Measurements from ENCODE around the gene HMGB4.

Gene HMGB4

DNA sequence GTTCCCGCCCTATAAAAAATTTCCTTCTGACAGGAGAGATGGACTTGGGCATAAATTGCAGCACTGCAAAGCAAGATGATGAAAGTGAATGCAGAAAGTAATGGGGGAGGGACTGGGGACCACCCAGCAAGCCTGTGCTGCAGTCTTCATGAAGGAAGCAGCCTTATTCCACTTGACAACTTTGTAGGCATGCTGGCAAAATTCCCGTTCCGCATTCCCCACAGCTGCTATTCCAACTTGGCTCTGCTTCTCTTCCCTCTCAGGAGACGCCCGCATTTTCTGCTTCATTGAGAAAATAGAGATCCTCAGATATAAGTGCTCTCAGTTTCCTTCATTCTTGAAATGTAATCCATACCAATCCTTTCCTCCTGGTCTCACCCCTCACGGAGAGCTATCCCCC is 2.4 kb downstream of the HMGB4 start:
- peaks cover 0 to 7% of the 10 kb centered on the region in 2 donors for H3K27me3 ChIP-seq (ENCODE audit: control insufficient read depth in 1 of 2, insufficient read depth in 2 of 2, low read length in 2 of 2)
- H3K4me3 ChIP-seq (ENCODE audit: low read length in 2 of 2) = no peak overlapping the region
- no peak overlapping the region for H3K27ac ChIP-seq (ENCODE audit: low read length)
- H3K36me3 ChIP-seq (ENCODE audit: control insufficient read depth in 2 of 2, insufficient read depth in 2 of 2, low read length in 2 of 2) = no peaks in the 10 kb centered on the region
- H3K9ac ChIP-seq (ENCODE audit: low read length in 2 of 2) = no peak overlapping the region
- peaks cover 6% of the 10 kb centered on the region in 2 donors for H3K9me3 ChIP-seq (ENCODE audit: control insufficient read depth in 2 of 2, low read length in 2 of 2)
- no peaks in the 10 kb centered on the region for H3K4me1 ChIP-seq (ENCODE audit: control insufficient read depth, insufficient read depth, low read length)

DNA sequence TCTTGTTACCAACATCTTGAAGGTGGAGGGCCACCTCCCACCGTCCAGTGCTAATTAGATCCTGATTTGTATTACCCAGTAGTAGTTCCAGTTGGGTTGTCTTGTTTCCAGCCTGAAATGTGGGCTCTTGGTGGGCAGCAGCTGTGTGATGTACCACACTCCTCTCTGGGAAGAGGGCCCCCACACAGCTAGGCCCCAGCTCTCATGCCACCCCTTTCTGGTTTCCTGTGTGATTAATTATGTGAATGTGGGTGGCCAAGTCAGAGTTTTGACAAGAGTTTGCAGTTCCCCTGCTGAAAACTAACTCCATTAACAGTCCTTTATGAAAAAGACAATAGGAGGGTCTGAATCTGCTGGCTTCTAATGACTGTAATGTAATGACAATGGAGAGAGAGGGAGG is 3.8 kb downstream of the HMGB4 start:
- Histone ChIP-seq H3K4me3 (ENCODE audit: low read length in 2 of 2) (no peak overlapping the region), H3K9ac (ENCODE audit: low read length in 2 of 2) (no peak overlapping the region), H3K36me3 (ENCODE audit: control insufficient read depth in 2 of 2, insufficient read depth in 2 of 2, low read length in 2 of 2) (no peaks in the 10 kb centered on the region), H3K27me3 (ENCODE audit: control insufficient read depth in 1 of 2, insufficient read depth in 2 of 2, low read length in 2 of 2) (peaks cover 0 to 5% of the 10 kb centered on the region in 2 donors), H3K9me3 (ENCODE audit: control insufficient read depth in 2 of 2, low read length in 2 of 2) (peaks cover 6% of the 10 kb centered on the region in 2 donors), H3K27ac (ENCODE audit: low read length) (no peak overlapping the region), H3K4me1 (ENCODE audit: control insufficient read depth, insufficient read depth, low read length) (no peaks in the 10 kb centered on the region)

DNA sequence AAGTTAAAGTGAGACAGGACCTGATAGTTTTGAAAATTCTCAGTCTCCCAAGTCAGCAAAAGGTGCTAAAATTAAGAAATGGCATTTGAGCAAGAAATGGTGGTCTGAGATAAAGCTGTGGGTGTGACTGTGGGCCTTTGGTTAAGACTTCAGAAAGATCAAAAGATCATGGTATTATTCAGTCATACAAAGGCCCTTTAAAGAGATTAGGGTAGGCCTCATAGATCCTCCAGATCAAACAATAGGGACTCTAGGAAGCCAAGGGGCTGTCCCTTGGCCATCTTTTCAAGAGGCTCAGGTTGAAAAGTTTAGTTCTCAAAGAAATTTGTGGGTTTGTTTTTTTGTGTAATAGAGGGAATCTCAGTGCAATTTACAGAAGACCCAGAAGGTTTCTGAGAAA is 8.4 kb downstream of the HMGB4 start:
- H3K27me3 ChIP-seq (ENCODE audit: control insufficient read depth in 1 of 2, insufficient read depth in 2 of 2, low read length in 2 of 2) = peaks cover 0 to 2% of the 10 kb centered on the region in 2 donors
- H3K4me1 ChIP-seq (ENCODE audit: control insufficient read depth, insufficient read depth, low read length) = no peaks in the 10 kb centered on the region
- H3K9ac ChIP-seq (ENCODE audit: low read length in 2 of 2) = no peak overlapping the region
- no peak overlapping the region for H3K27ac ChIP-seq (ENCODE audit: low read length)
- peaks cover 0 to under 1% of the 10 kb centered on the region in 2 donors for H3K9me3 ChIP-seq (ENCODE audit: control insufficient read depth in 2 of 2, low read length in 2 of 2)
- no peaks in the 10 kb centered on the region for H3K36me3 ChIP-seq (ENCODE audit: control insufficient read depth in 2 of 2, insufficient read depth in 2 of 2, low read length in 2 of 2)
- H3K4me3 ChIP-seq (ENCODE audit: low read length in 2 of 2) = no peak overlapping the region

DNA sequence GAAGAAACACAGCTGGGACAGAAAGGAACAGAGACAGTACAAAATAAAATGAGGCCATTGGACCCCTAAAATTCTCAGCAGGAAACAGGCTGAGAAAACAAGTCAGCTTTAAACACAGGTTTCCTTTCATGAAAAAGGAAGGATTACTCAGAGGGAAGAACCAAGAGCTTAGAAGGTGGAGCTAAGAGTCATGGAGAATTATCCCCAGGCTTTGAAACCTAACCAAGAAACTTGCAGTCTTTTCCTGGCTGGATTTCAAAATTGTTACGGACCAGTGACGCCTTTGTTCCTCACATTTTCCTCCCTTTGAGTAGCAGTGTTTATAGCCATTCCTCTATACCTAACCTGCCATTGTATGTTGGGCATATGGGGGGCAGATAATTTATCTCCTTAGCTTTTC is 8.8 kb downstream of the HMGB4 start:
- Histone ChIP-seq H3K27ac (ENCODE audit: low read length) (no peak overlapping the region), H3K9ac (ENCODE audit: low read length in 2 of 2) (no peak overlapping the region), H3K9me3 (ENCODE audit: control insufficient read depth in 2 of 2, low read length in 2 of 2) (no peaks in the 10 kb centered on the region), H3K27me3 (ENCODE audit: control insufficient read depth in 1 of 2, insufficient read depth in 2 of 2, low read length in 2 of 2) (peaks cover 0 to 2% of the 10 kb centered on the region in 2 donors), H3K4me3 (ENCODE audit: low read length in 2 of 2) (no peak overlapping the region), H3K4me1 (ENCODE audit: control insufficient read depth, insufficient read depth, low read length) (no peaks in the 10 kb centered on the region), H3K36me3 (ENCODE audit: control insufficient read depth in 2 of 2, insufficient read depth in 2 of 2, low read length in 2 of 2) (no peaks in the 10 kb centered on the region)

DNA sequence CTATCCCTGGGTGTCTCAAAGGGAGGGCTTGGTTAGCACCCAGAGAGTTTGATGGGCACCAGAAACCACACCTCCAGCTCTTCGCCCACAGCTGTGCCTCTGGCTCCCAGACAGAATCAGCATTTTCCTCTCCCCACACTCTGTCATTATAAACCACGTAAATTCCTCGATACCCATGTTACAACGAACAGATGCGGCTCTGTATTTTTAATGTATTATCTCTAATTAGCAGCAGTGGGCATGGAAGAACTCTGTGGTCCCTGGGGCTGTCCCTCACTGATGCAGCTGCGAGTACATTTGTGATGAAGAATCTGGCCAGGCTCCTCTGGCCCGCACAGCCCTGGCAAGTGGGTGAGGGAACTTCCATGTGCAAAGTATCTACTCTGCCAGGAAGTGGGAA is 10.8 kb downstream of the HMGB4 start:
- Histone ChIP-seq H3K36me3 (ENCODE audit: control insufficient read depth in 2 of 2, insufficient read depth in 2 of 2, low read length in 2 of 2) (no peaks in the 10 kb centered on the region), H3K4me1 (ENCODE audit: control insufficient read depth, insufficient read depth, low read length) (no peaks in the 10 kb centered on the region), H3K27me3 (ENCODE audit: control insufficient read depth in 1 of 2, insufficient read depth in 2 of 2, low read length in 2 of 2) (peaks cover 0 to 6% of the 10 kb centered on the region in 2 donors), H3K4me3 (ENCODE audit: low read length in 2 of 2) (no peak overlapping the region), H3K9ac (ENCODE audit: low read length in 2 of 2) (no peak overlapping the region), H3K9me3 (ENCODE audit: control insufficient read depth in 2 of 2, low read length in 2 of 2) (no peaks in the 10 kb centered on the region), H3K27ac (ENCODE audit: low read length) (no peak overlapping the region)

DNA sequence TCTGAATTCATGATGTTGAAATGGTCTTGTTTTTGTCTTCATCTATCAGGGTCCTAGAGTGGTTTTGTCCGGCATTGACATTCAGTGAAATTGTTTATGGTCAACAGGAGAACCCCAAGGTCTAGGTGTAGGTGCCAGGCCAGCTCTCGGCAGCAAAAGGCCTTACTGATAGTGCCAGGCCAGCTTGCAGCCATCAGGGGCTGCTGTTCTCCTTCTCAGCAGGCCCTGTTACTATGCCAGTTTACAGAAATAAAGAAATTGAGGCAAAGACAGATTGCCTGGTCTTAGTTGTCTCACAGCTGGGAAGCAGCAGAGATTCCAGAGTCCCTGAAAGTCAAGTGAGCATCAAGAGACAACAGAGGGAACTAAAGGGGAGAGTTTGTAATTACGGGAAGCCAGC is 12.0 kb downstream of the HMGB4 start:
- Histone ChIP-seq H3K9me3 (ENCODE audit: control insufficient read depth in 2 of 2, low read length in 2 of 2) (no peaks in the 10 kb centered on the region), H3K36me3 (ENCODE audit: control insufficient read depth in 2 of 2, insufficient read depth in 2 of 2, low read length in 2 of 2) (no peaks in the 10 kb centered on the region), H3K27ac (ENCODE audit: low read length) (no peak overlapping the region), H3K27me3 (ENCODE audit: control insufficient read depth in 1 of 2, insufficient read depth in 2 of 2, low read length in 2 of 2) (peaks cover 0 to 5% of the 10 kb centered on the region in 2 donors), H3K4me3 (ENCODE audit: low read length in 2 of 2) (no peak overlapping the region), H3K4me1 (ENCODE audit: control insufficient read depth, insufficient read depth, low read length) (no peaks in the 10 kb centered on the region), H3K9ac (ENCODE audit: low read length in 2 of 2) (no peak overlapping the region)

DNA sequence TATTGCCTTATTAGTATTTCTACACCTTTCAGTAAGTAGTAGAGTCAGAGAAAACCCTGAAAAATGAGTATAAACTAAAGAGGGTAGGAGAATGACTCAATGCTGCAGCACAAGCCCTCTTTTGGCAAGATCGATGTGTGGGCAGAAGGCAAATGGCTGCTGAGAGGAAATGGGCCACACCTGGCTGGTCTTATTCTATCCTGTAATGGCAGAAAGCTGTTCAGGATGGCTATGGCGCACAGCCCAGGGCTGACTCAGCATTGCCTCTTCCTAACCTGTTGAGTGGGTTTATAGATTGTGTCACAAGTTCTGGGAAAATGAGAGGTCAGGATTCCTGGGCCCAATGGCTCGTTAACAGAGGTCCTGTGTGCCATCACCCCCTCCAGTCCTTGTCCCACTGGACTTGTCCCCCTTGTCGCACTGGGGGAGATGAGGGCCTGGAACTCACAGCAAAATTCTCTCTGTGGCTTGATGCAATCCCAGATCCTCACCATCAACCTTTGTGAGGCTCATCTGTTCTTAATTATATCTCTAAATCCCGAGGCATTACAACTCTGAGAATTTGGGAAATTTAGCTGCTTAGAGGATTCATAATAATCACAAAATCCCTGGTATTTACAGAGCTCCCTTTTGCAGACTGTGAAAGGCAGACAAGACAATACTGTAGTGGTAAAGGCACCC is 13.2 kb downstream of the HMGB4 start:
- H3K4me3 ChIP-seq (ENCODE audit: low read length in 2 of 2) = no peak overlapping the region
- no peaks in the 10 kb centered on the region for H3K4me1 ChIP-seq (ENCODE audit: control insufficient read depth, insufficient read depth, low read length)
- peaks cover 0 to 5% of the 10 kb centered on the region in 2 donors for H3K27me3 ChIP-seq (ENCODE audit: control insufficient read depth in 1 of 2, insufficient read depth in 2 of 2, low read length in 2 of 2)
- no peak overlapping the region for H3K9ac ChIP-seq (ENCODE audit: low read length in 2 of 2)
- H3K36me3 ChIP-seq (ENCODE audit: control insufficient read depth in 2 of 2, insufficient read depth in 2 of 2, low read length in 2 of 2) = no peaks in the 10 kb centered on the region
- H3K9me3 ChIP-seq (ENCODE audit: control insufficient read depth in 2 of 2, low read length in 2 of 2) = no peaks in the 10 kb centered on the region
- no peak overlapping the region for H3K27ac ChIP-seq (ENCODE audit: low read length)

DNA sequence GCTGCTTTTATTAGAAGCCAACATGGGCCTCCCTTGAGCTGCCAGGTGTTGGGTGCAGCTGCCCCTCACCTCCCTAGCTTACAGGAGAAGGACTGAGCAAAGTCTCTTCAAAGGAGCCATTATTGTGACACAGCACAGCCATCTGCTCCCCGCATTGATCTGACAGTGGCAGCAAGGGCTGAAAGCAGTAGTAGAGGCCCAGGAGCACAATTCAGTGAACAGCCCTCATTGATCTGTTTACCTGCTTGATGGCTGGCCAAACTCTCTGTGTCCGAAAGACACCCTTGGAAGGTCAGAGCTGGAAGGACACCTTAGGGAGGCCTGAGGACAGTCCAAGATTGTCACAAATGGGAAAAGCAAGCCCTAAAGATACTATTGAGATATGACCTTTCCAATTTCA is 14.5 kb downstream of the HMGB4 start:
- Histone ChIP-seq H3K27ac (ENCODE audit: low read length) (no peak overlapping the region), H3K27me3 (ENCODE audit: control insufficient read depth in 1 of 2, insufficient read depth in 2 of 2, low read length in 2 of 2) (peaks cover 0 to 5% of the 10 kb centered on the region in 2 donors), H3K36me3 (ENCODE audit: control insufficient read depth in 2 of 2, insufficient read depth in 2 of 2, low read length in 2 of 2) (no peaks in the 10 kb centered on the region), H3K4me3 (ENCODE audit: low read length in 2 of 2) (no peak overlapping the region), H3K9ac (ENCODE audit: low read length in 2 of 2) (no peak overlapping the region), H3K4me1 (ENCODE audit: control insufficient read depth, insufficient read depth, low read length) (no peaks in the 10 kb centered on the region), H3K9me3 (ENCODE audit: control insufficient read depth in 2 of 2, low read length in 2 of 2) (no peaks in the 10 kb centered on the region)

DNA sequence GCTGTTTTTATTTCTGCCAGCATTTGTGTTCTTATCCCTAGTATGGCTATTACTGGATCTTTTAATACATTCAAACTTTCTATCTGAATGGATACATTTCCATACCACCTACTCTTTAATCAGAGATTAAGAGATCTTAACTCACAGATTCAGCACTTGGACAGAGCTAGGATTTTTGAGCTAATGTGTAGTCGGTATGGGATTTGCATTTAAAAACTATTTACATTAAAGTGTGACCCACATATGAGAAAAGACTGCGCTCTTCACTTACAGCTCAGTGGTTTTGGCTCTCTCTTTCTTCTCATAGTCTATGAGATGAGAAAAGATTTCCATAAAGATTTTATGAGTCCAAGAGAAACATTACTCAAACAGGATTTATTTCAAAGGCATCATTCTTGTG is 16.4 kb downstream of the HMGB4 start:
- H3K9ac ChIP-seq (ENCODE audit: low read length in 2 of 2) = no peak overlapping the region
- no peak overlapping the region for H3K4me3 ChIP-seq (ENCODE audit: low read length in 2 of 2)
- no peak overlapping the region for H3K27ac ChIP-seq (ENCODE audit: low read length)
- peaks cover 0 to 6% of the 10 kb centered on the region in 2 donors for H3K27me3 ChIP-seq (ENCODE audit: control insufficient read depth in 1 of 2, insufficient read depth in 2 of 2, low read length in 2 of 2)
- H3K36me3 ChIP-seq (ENCODE audit: control insufficient read depth in 2 of 2, insufficient read depth in 2 of 2, low read length in 2 of 2) = no peaks in the 10 kb centered on the region
- H3K4me1 ChIP-seq (ENCODE audit: control insufficient read depth, insufficient read depth, low read length) = no peaks in the 10 kb centered on the region
- H3K9me3 ChIP-seq (ENCODE audit: control insufficient read depth in 2 of 2, low read length in 2 of 2) = no peaks in the 10 kb centered on the region

DNA sequence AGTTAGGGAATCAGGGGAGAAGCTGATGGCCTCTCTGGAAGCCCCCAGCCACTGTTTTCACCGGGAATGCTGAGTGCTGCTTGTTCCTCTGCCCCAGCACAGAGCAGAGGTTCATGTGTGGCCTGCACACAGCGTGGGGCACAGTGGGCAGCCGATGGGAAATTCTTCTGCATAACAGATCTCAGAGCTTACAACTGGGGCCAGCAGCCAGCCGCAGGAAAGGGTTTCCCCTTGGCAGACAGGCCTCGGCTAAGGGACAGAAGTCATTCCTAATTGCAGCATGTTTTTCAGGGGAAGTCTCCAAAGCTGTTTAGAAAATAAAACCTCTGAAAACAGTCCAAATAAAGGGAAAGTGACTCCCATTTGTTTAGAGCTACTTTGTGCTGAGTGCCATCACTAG is 22.6 kb downstream of the HMGB4 start:
- H3K9ac ChIP-seq (ENCODE audit: low read length in 2 of 2) = no peak overlapping the region
- peaks cover 0 to 2% of the 10 kb centered on the region in 2 donors for H3K27me3 ChIP-seq (ENCODE audit: control insufficient read depth in 1 of 2, insufficient read depth in 2 of 2, low read length in 2 of 2)
- no peaks in the 10 kb centered on the region for H3K36me3 ChIP-seq (ENCODE audit: control insufficient read depth in 2 of 2, insufficient read depth in 2 of 2, low read length in 2 of 2)
- H3K4me3 ChIP-seq (ENCODE audit: low read length in 2 of 2) = no peak overlapping the region
- H3K4me1 ChIP-seq (ENCODE audit: control insufficient read depth, insufficient read depth, low read length) = peaks cover 6% of the 10 kb centered on the region
- H3K27ac ChIP-seq (ENCODE audit: low read length) = no peak overlapping the region
- H3K9me3 ChIP-seq (ENCODE audit: control insufficient read depth in 2 of 2, low read length in 2 of 2) = no peaks in the 10 kb centered on the region

DNA sequence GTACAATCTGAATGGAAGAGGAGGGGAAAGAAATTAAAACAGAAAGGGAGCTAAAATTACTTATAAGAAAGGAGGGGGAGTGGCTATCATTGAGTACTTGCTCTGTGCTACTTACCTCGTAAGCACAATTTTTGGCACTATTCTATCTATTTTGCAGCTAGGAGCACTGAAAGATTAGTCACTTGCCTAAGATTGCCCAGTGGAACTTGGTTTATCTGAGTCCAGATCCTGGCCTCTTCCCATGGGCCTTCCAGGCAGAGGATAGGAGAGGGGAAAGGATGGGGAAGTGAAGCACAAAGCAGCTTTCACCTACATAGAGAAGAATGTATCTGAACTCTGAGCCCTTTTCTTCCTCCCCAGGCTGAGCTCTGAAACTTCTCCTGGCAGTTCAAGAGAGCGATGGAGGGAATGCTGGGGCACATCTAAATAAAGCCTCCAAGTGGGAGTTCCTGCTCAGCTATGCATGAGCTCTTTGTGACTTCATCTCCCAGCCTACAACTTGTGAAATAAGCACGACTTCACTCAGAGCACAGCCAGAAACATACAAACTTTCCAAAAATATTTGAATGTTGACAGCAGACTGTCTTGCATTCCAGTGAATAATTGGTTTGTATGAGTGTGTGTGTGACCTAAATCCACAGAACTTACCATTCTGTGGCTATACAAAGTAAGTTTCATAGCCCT is 29.4 kb downstream of the HMGB4 start:
- no peaks in the 10 kb centered on the region for H3K4me1 ChIP-seq (ENCODE audit: control insufficient read depth, insufficient read depth, low read length)
- H3K4me3 ChIP-seq (ENCODE audit: low read length in 2 of 2) = no peak overlapping the region
- no peaks in the 10 kb centered on the region for H3K36me3 ChIP-seq (ENCODE audit: control insufficient read depth in 2 of 2, insufficient read depth in 2 of 2, low read length in 2 of 2)
- peaks cover 0 to 2% of the 10 kb centered on the region in 2 donors for H3K27me3 ChIP-seq (ENCODE audit: control insufficient read depth in 1 of 2, insufficient read depth in 2 of 2, low read length in 2 of 2)
- H3K27ac ChIP-seq (ENCODE audit: low read length) = no peak overlapping the region
- no peaks in the 10 kb centered on the region for H3K9me3 ChIP-seq (ENCODE audit: control insufficient read depth in 2 of 2, low read length in 2 of 2)
- H3K9ac ChIP-seq (ENCODE audit: low read length in 2 of 2) = no peak overlapping the region
